PC-3 (cell line): ENCODE data around the gene CHTF18.

Source experiments
- CTCF ChIP-seq: fragments of 300-600 bp; sonication (generic); conservative IDR thresholded peaks from 2 replicates; pipeline ENCODE4 v1.5.1; 2017; ENCODE audit warnings: antibody characterized with exemption, low read depth, mild to moderate bottlenecking, low read length
- EZH2phosphoT487 ChIP-seq: fragments of 300-600 bp; sonication (generic); IDR thresholded peaks from 2 replicates; pipeline ENCODE4 v1.6.1; 2018; ENCODE audit warnings: mild to moderate bottlenecking, antibody characterized with exemption, low read length, borderline replicate concordance

GRCh38 chr16:828891-829290, 40.5 kb downstream of the CHTF18 start:
- TF ChIP-seq EZH2phosphoT487 (no peak), CTCF (no peak)
